ENCODE measurements around the gene POLR1G.

DNA sequence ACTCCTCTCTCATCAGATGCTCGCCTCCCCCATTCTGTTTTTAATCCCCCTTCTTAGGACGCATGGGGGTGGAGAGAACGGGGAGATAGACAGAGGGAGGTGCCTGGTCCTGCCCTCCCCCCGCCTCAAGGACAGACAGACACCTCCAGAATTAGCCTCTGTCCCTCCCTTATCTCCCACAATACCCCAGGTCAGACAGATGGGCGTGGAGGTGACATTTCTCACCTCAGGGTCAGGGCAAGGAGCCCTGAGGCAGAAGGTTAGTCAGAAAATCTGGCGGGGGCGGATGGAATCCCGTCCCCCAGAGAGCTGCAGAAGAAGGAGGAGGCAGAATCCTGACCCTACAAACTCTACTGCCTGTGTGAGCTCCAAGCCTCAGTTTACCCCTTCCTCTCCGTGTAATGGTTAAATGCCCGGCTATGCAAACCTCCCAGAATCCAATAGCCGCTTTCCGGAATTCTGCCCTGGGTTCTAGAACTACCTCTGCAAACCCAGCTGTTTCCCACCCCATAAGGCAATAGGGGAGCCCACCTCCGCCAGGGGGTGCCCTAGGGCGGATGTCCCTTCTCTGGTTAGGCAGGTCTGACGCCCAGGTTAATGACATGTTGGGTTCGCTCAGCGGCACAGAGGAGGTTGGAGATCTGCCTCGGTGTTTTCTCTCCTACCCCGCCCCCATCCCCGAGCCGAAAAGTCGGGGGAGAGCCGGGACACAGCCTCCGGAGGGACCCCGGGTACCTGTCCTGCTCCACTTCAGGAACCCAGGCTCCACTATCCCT lies 2.5 kb upstream of the POLR1G start:
- TF ChIP-seq RAD21 (IDR thresholded peaks at IDR 0.05; ENCODE audit: low read depth) (peak; percentile 32; the same call in 1 of the 2 replicates), EP300 (IDR thresholded peaks at IDR 0.05; ENCODE audit: borderline replicate concordance) (no peak), NFIC (IDR thresholded peaks at IDR 0.05) (no peak)

Measured in Ishikawa (cell line).